Upper lobe of left lung (tissue), 6 donors: ENCODE measurements around the gene RNF144B. TPM values are rescaled to one million over a fixed set of nuclear protein-coding genes. Genes with fewer than 3 reads are reported as not detected.

Experiments used
- ATAC-seq, 2 donors: fragments of 200-7000 bp; cut with Tn5 transposase; one replicate each; pipeline ENCODE4 v1.9.1; 2022; ENCODE audit warnings: mild to moderate bottlenecking in 2 of 2, moderate library complexity in 2 of 2; ENCODE audit not compliant: low FRiP score in 2 of 2
- DNase-seq, 2 donors: peaks; one replicate each; pipeline ENCODE4 v3.0.0-alpha.2; 2019 to 2020
- H3K27ac ChIP-seq, 4 donors: fragments of 200-600 bp; sonication (generic); one replicate each; pipeline ENCODE4 v1.5.1; 2016 to 2019
- H3K27me3 ChIP-seq, 4 donors: fragments of 200-600 bp; sonication (generic); one replicate each; pipeline ENCODE4 v1.5.1; 2017 to 2019
- H3K36me3 ChIP-seq, 4 donors: fragments of 200-600 bp; sonication (generic); one replicate each; pipeline ENCODE4 v1.5.1; 2016 to 2019
- H3K4me1 ChIP-seq, 4 donors: fragments of 200-600 bp; sonication (generic); one replicate each; pipeline ENCODE4 v1.5.1; 2018 to 2019
- H3K4me3 ChIP-seq, 4 donors: fragments of 200-600 bp; sonication (generic); one replicate each; pipeline ENCODE4 v1.5.1; 2017 to 2019; ENCODE audit warnings: mild to moderate bottlenecking in 2 of 4, moderate library complexity in 1 of 4
- H3K9me3 ChIP-seq, 4 donors: fragments of 200-600 bp; sonication (generic); one replicate each; pipeline ENCODE4 v1.5.1; 2018 to 2019
- EP300 ChIP-seq, 4 donors: sonication (generic); formaldehyde crosslinking; IDR thresholded peaks; one replicate each; pipeline ENCODE4 v1.5.1; 2017; ENCODE audit warnings: antibody characterized with exemption in 4 of 4, control low read depth in 2 of 4
- POLR2A ChIP-seq, 4 donors: fragments of 450-650 bp; IDR thresholded peaks; one replicate each; pipeline ENCODE4 v1.5.1; 2016 to 2017; ENCODE audit warnings: antibody characterized with exemption in 4 of 4, mild to moderate bottlenecking in 2 of 4
- POLR2AphosphoS5 ChIP-seq, 2 donors: sonication (generic); formaldehyde crosslinking; IDR thresholded peaks; one replicate each; pipeline ENCODE4 v1.5.1; 2017; ENCODE audit warnings: antibody characterized with exemption in 2 of 2
- WGBS, 2 donors: methylation state at CpG; one replicate each; pipeline ENCODE4 v1.1.5; 2017 to 2018; 5-methylcytosine and 5-hydroxymethylcytosine counted together
- total RNA-seq, 6 donors: library from RNA; depleted of rRNA in 4 of 6; stranded (reverse); fragments of >200 nt in 4 of 6; gene quantifications; one replicate each; pipeline versions ENCODE4 v1.1.0 to v1.2.1, GENCODE V29; 2016 to 2021
- TF ChIP-seq, protein P1 (sequence below), 6 experiments: fragments of 450-650 bp in 4 of 6; fragments of 200-600 bp in 2 of 6; sonication (generic) in 2 of 6; IDR thresholded peaks; one replicate each; pipeline ENCODE4 v1.5.1; 2016 to 2019; ENCODE audit warnings: antibody characterized with exemption in 6 of 6
- donor health status: DM: no; HTN: no; CAD: no; lungs with moderate emphysema.
- donor health status: DM: no; HTN: yes; CAD: no; lungs with severe emphysema.

The RNF144B gene
- total RNA-seq, 6 donors from 2014 or later = 46.1 to 105 (median 55.8) TPM

DNA sequence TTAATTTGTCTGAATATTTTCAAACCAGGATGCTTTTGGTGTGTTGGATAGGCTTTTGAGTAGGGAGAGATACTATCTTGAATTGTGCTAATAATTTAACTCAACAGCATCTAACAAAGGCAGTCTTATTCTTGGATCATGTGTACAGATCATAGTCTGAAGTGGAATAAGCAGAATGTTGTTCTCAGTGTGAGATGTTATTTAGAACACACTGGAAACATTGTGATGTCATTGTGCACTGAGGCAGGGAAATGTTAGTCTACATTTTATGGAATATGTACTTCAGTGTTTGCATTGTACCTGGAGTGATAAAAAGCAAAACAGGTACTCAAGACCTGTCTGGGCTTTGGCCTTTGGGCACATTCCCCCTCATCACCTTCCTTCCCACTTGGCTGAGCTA is 35.0 kb downstream of the RNF144B start:
- no peak for TF ChIP-seq POLR2A (IDR thresholded peaks at IDR 0.05)
- DNase-seq = no peak
- no peak for ATAC-seq
- Histone ChIP-seq H3K4me3 (no peak overlapping the region), H3K27me3 (no peaks in the 10 kb centered on the region), H3K9me3 (no peaks in the 10 kb centered on the region), H3K27ac (no peak overlapping the region), H3K4me1 (peaks cover 17 to 36% (median 29%) of the 10 kb centered on the region in 4 donors), H3K36me3 (peaks cover 0 to 9% (median 0%) of the 10 kb centered on the region in 4 donors)

DNA sequence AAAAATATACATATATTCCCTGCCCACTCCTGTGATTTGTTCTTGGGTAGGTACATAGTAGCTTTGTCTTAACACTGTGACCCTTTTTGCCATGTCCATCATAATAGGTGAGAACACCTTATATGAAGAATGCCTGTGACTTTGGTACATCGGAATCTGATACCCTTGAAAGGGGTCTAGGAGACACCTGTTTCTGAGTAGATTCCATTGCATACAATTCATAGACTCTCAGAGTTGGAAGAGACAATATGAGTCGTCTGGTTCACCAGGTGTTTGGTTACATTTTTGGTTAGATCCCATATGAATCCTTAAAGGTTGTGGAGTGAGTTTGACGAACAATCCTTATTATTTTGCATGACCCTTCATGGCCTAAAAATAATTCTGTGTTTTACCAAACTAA is 36.3 kb downstream of the RNF144B start:
- Histone ChIP-seq H3K36me3 (peaks cover 0 to 17% (median 2%) of the 10 kb centered on the region in 4 donors), H3K27me3 (no peaks in the 10 kb centered on the region), H3K9me3 (no peaks in the 10 kb centered on the region), H3K4me1 (peaks cover 19 to 36% (median 29%) of the 10 kb centered on the region in 4 donors), H3K27ac (no peak overlapping the region), H3K4me3 (no peak overlapping the region)
- ATAC-seq (no peak), DNase-seq (no peak)
- 69 to 84% methylated on average over 3 of the region's 3 CpGs for WGBS, 2 donors
- TF ChIP-seq POLR2A (IDR thresholded peaks at IDR 0.05) = no peak
- TF ChIP-seq POLR2AphosphoS5 (IDR thresholded peaks at IDR 0.05) = no peak
- TF ChIP-seq, protein P1, sequence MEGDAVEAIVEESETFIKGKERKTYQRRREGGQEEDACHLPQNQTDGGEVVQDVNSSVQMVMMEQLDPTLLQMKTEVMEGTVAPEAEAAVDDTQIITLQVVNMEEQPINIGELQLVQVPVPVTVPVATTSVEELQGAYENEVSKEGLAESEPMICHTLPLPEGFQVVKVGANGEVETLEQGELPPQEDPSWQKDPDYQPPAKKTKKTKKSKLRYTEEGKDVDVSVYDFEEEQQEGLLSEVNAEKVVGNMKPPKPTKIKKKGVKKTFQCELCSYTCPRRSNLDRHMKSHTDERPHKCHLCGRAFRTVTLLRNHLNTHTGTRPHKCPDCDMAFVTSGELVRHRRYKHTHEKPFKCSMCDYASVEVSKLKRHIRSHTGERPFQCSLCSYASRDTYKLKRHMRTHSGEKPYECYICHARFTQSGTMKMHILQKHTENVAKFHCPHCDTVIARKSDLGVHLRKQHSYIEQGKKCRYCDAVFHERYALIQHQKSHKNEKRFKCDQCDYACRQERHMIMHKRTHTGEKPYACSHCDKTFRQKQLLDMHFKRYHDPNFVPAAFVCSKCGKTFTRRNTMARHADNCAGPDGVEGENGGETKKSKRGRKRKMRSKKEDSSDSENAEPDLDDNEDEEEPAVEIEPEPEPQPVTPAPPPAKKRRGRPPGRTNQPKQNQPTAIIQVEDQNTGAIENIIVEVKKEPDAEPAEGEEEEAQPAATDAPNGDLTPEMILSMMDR (IDR thresholded peaks at IDR 0.05) = no peak
- no peak for TF ChIP-seq EP300 (IDR thresholded peaks at IDR 0.05)

DNA sequence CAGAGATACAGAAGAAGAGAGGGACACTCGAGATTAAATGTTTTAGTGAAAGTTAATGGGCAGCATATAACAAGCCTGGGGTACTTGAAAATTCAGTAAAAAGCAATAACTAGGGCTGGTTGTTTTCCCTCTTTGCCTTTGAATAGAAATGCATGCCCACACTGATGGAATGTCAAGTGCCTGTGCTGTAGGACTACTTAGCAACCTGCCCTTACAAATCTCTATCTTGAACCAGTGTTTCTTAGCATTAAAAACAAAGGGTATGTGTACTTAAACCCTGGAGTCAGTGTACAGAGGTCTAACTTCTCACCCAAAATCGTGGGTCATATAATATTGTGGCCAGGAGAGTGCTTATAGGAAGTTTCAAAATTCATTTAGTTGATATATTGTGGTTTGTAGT is 37.1 kb downstream of the RNF144B start:
- H3K27me3 ChIP-seq = no peaks in the 10 kb centered on the region
- 27% methylated on average over 2 of the region's 2 CpGs for WGBS, 2 donors
- TF ChIP-seq EP300 (IDR thresholded peaks at IDR 0.05) = no peak
- TF ChIP-seq POLR2AphosphoS5 (IDR thresholded peaks at IDR 0.05) = no peak
- no peak for TF ChIP-seq POLR2A (IDR thresholded peaks at IDR 0.05)
- TF ChIP-seq, protein P1 (IDR thresholded peaks at IDR 0.05) = no peak
- no peaks in the 10 kb centered on the region for H3K9me3 ChIP-seq
- H3K4me3 ChIP-seq = no peak overlapping the region
- ATAC-seq (peak; percentile 46 to 74), DNase-seq (peak in 1 of 2 donors; percentile 34)
- H3K36me3 ChIP-seq = peaks cover 0 to 25% (median 2%) of the 10 kb centered on the region in 4 donors
- peaks cover 17 to 30% (median 28%) of the 10 kb centered on the region in 4 donors for H3K4me1 ChIP-seq
- peak overlapping the region in 3 of 4 donors; percentile 8 to 54 (median 40) for H3K27ac ChIP-seq

DNA sequence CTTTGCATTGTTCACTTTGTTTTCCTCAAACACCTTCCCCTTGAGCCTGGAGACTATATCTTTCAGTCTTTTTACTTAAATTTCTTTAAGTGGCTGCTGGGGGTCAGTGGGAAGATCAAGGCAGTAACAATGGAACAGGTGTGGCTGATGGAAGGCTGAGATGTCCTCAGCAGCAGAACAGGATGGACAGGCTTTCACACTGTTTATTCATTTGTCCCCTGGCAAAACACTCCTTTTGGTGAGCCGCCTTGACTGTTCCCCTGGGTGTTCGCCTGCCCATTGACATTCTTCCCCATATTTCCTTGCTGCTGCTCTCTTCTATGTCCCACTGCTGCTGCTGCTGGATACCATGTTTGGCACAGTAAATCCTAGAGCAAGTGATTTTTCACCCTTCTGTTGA is 38.1 kb downstream of the RNF144B start:
- Histone ChIP-seq H3K4me3 (no peak overlapping the region), H3K36me3 (peaks cover 0 to 34% (median 2%) of the 10 kb centered on the region in 4 donors), H3K27me3 (no peaks in the 10 kb centered on the region), H3K4me1 (peaks cover 13 to 30% (median 25%) of the 10 kb centered on the region in 4 donors), H3K9me3 (no peaks in the 10 kb centered on the region), H3K27ac (peak overlapping the region; percentile 34 to 54 (median 38))
- 55 to 68% methylated on average over 2 of the region's 2 CpGs for WGBS, 2 donors
- TF ChIP-seq POLR2AphosphoS5 (IDR thresholded peaks at IDR 0.05) (no peak), EP300 (IDR thresholded peaks at IDR 0.05) (no peak), POLR2A (IDR thresholded peaks at IDR 0.05) (no peak)
- TF ChIP-seq, protein P1 (IDR thresholded peaks at IDR 0.05) = no peak
- ATAC-seq = peak in 1 of 2 donors; percentile 64
- DNase-seq = peak in 1 of 2 donors; percentile 24

DNA sequence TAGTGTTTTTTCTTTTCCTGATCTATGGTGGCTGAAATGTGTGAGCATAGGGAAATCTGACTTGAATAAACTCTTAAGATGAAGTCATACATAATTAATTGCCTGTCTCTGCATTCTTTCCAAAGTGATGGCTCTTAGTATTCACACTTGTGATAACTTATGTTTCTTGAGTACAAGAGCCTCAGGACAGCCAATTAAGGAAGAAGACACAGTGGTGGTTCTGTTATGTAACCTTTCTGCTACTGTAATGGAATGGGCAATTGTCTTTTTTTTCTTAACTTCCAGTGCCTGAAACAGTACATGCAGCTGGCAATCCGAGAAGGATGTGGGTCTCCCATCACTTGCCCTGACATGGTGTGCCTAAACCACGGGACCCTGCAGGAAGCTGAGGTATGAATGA is 40.1 kb downstream of the RNF144B start:
- Histone ChIP-seq H3K36me3 (peaks cover 0 to 36% (median 2%) of the 10 kb centered on the region in 4 donors), H3K27ac (no peak overlapping the region), H3K27me3 (no peaks in the 10 kb centered on the region), H3K4me1 (peaks cover 28 to 48% (median 38%) of the 10 kb centered on the region in 4 donors), H3K4me3 (no peak overlapping the region), H3K9me3 (no peaks in the 10 kb centered on the region)
- WGBS, 2 donors = 45 to 60% methylated on average over 2 of the region's 2 CpGs
- no peak for DNase-seq
- TF ChIP-seq POLR2A (IDR thresholded peaks at IDR 0.05) = no peak
- TF ChIP-seq, protein P1 (IDR thresholded peaks at IDR 0.05) = no peak
- TF ChIP-seq POLR2AphosphoS5 (IDR thresholded peaks at IDR 0.05) = no peak
- no peak for TF ChIP-seq EP300 (IDR thresholded peaks at IDR 0.05)
- no peak for ATAC-seq
